Activated T-cell treated with anti-CD3 and anti-CD28 coated beads, Interleukin-2, amount 50 U/mL, for 24 hours (primary cell): ENCODE data around the gene OSBPL10.
A peak's percentile ranks its signal among the peaks of the same experiment; 100 is the strongest.
"Not testable (repeated sequence)": the region's sequence is repeated elsewhere in the genome, so short reads cannot be mapped to it uniquely, and the experiment has no call there.

ENCODE experiments used
- DNase-seq: peaks from one replicate; pipeline ENCODE4 v3.0.0-alpha.2; 2020
- H3K27ac Mint-ChIP-seq: 2 replicates; pipeline ENCODE4 v1.8.0; 2020; ENCODE audit warnings: mild to moderate bottlenecking, mixed read lengths
- H3K27me3 Mint-ChIP-seq: 2 replicates; pipeline ENCODE4 v1.8.0; 2020; ENCODE audit warnings: mixed read lengths
- H3K36me3 Mint-ChIP-seq: 2 replicates; pipeline ENCODE4 v1.8.0; 2020; ENCODE audit warnings: low read depth, mixed read lengths
- H3K4me1 Mint-ChIP-seq: 2 replicates; pipeline ENCODE4 v1.8.0; 2020; ENCODE audit warnings: low read depth, mixed read lengths
- H3K4me3 Mint-ChIP-seq: 2 replicates; pipeline ENCODE4 v1.8.0; 2020; ENCODE audit warnings: mild to moderate bottlenecking, moderate library complexity, mixed read lengths
- H3K9me3 Mint-ChIP-seq: 2 replicates; pipeline ENCODE4 v1.8.0; 2020; ENCODE audit warnings: mixed read lengths

Gene OSBPL10

DNA sequence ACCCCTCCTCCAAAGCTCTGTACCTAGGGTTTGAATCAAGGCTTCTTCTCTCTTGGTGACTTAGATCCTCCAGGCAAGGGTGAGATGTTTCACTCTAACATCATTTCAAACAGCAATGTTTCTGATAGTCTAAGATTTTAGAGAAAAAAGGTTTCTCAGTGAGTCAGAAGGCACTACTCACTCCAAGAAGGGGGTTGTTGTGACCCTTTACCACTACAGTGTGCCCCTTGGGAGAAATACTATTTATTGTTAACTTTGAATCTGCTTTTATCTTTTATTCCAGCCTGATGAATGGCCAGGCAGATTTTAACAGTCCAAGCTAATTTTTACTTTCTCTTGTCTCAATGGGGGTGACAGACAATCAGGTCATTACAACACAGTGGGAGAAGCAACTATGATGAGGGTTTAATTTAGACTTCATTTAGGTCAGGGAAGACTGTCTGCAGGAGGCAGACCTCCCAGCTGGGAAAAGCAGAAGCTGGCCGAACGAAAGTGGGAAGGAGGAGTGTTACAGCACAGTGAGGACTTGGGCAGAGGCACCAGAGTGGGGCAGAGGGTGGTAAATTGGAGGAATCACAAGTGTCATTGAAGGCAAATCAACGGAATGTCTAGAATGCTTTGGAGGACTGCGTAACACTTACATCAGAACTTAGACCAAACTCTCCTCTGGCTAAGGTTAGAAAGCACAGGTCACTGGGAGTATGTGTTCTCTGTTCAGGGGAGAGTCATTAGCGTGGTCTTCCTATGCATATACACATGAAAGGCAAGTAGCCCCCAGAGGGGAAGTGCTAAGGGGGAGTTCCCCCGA lies 21.7 kb upstream of the OSBPL10 start:
- Mint-ChIP-seq H3K27ac (no peak overlapping the region), H3K4me3 (no peak overlapping the region), H3K27me3 (peaks cover 40% of the 10 kb centered on the region), H3K4me1 (peaks cover 10% of the 10 kb centered on the region), H3K9me3 (no peaks in the 10 kb centered on the region), H3K36me3 (no peaks in the 10 kb centered on the region)
- no peak for DNase-seq

- no peaks in the 10 kb centered on the region for H3K36me3 Mint-ChIP-seq
- DNase-seq: no peak
- H3K27ac Mint-ChIP-seq: no peak overlapping the region
- H3K4me1 Mint-ChIP-seq: peaks cover 16% of the 10 kb centered on the region
- no peak overlapping the region for H3K4me3 Mint-ChIP-seq
- no peaks in the 10 kb centered on the region for H3K9me3 Mint-ChIP-seq
- H3K27me3 Mint-ChIP-seq: peaks cover 49% of the 10 kb centered on the region
These were observed 19.8 kb upstream of the OSBPL10 start for GRCh38 chr3:32000877-32001276.

DNA sequence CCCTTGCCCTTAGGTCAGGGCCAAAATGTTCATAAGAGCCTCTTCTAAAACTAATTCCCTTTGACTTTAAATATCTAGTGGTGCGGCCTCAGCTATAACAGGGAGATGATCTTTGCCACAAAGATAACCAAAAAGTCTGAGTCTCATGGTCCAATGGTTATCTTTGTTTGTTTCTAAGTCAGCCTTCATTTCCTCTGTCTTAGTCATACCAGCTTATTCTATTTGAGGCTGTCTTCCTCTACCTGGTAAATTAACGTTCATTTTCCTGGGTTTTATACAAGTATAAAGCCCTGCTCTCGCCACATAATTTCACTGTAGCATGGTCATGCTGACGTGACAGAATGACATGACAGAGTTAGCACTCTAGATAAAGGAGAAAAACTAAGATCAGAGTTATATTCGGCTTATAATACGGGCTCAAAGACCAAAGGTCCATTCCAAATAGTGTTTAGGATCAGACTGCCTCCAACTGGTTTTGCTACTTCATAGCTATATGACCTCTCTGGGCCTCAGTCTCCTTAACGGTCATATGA lies 18.9 kb upstream of the OSBPL10 start:
- Mint-ChIP-seq H3K27me3 (peaks cover 46% of the 10 kb centered on the region), H3K4me1 (peaks cover 18% of the 10 kb centered on the region), H3K36me3 (no peaks in the 10 kb centered on the region), H3K27ac (no peak overlapping the region), H3K9me3 (no peaks in the 10 kb centered on the region), H3K4me3 (no peak overlapping the region)
- DNase-seq: no peak

- Mint-ChIP-seq H3K36me3 (no peaks in the 10 kb centered on the region), H3K9me3 (peaks cover 6% of the 10 kb centered on the region), H3K4me3 (no peak overlapping the region), H3K27me3 (peaks cover 43% of the 10 kb centered on the region), H3K27ac (no peak overlapping the region), H3K4me1 (peaks cover 12% of the 10 kb centered on the region)
- DNase-seq: no peak
These were observed 16.4 kb upstream of the OSBPL10 start for GRCh38 chr3:31997500-31997899.

- no peak overlapping the region for H3K4me3 Mint-ChIP-seq
- peaks cover 8% of the 10 kb centered on the region for H3K9me3 Mint-ChIP-seq
- peaks cover 9% of the 10 kb centered on the region for H3K4me1 Mint-ChIP-seq
- peaks cover 45% of the 10 kb centered on the region for H3K27me3 Mint-ChIP-seq
- DNase-seq: no peak
- H3K27ac Mint-ChIP-seq: no peak overlapping the region
- no peaks in the 10 kb centered on the region for H3K36me3 Mint-ChIP-seq
These were observed 15.1 kb upstream of the OSBPL10 start for GRCh38 chr3:31996195-31996594.

- not testable (repeated sequence) for H3K36me3 Mint-ChIP-seq, H3K27ac Mint-ChIP-seq, H3K4me1 Mint-ChIP-seq, DNase-seq, H3K4me3 Mint-ChIP-seq, H3K9me3 Mint-ChIP-seq
- H3K27me3 Mint-ChIP-seq: peaks cover 40% of the 10 kb centered on the region
These were observed 14.0 kb upstream of the OSBPL10 start for GRCh38 chr3:31995026-31995425.

- Mint-ChIP-seq H3K4me3 (no peak overlapping the region), H3K27me3 (peaks cover 38% of the 10 kb centered on the region), H3K27ac (no peak overlapping the region), H3K36me3 (no peaks in the 10 kb centered on the region), H3K9me3 (peaks cover 10% of the 10 kb centered on the region), H3K4me1 (peaks cover 8% of the 10 kb centered on the region)
- DNase-seq: no peak
These were observed 12.8 kb upstream of the OSBPL10 start for GRCh38 chr3:31993843-31994242.

DNA sequence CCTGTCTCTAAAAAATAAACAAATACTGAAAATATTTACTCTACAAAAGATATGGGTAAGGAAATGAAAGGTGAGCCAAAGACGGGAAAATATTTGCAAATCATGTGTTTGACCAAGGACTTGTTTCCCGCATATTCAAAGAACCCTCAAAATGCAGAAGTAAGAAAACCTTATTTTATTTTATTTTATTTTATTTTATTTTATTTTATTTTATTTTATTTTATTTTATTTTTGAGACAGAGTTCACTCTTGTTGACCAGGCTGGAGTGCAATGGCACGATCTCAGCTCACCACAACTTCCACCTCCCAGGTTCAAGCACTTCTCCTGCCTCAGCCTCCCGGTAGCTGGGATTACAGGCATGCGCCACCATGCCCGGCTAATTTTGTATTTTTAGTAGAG lies 11.9 kb upstream of the OSBPL10 start:
- not testable (repeated sequence) for DNase-seq, H3K9me3 Mint-ChIP-seq, H3K4me3 Mint-ChIP-seq, H3K27ac Mint-ChIP-seq, H3K4me1 Mint-ChIP-seq, H3K36me3 Mint-ChIP-seq
- peaks cover 35% of the 10 kb centered on the region for H3K27me3 Mint-ChIP-seq

DNA sequence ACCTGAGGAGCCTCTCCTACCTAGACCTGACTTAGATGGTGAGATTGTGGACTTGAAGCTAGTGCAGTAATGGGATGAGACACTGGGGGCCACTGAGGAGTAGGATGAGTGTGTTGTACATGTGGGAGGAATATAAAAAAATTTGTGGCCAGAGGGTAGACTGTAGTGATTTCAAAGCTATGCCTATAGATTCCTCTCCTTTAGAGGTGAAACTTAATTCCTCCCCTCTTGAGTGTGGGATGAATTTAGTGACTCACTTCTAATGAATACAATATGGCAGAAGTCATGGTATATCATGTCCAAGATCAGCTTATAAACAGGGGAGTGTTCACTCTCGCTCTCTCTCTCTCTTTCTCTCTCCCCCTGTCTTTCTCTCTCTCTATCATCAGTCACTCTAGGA lies 7.2 kb upstream of the OSBPL10 start:
- no peak for DNase-seq
- Mint-ChIP-seq H3K27me3 (peaks cover 21% of the 10 kb centered on the region), H3K36me3 (no peaks in the 10 kb centered on the region), H3K4me1 (no peaks in the 10 kb centered on the region), H3K4me3 (no peak overlapping the region), H3K9me3 (peaks cover 4% of the 10 kb centered on the region), H3K27ac (no peak overlapping the region)

- peaks cover 6% of the 10 kb centered on the region for H3K4me1 Mint-ChIP-seq
- H3K4me3 Mint-ChIP-seq: no peak overlapping the region
- H3K9me3 Mint-ChIP-seq: no peaks in the 10 kb centered on the region
- no peaks in the 10 kb centered on the region for H3K36me3 Mint-ChIP-seq
- no peak for DNase-seq
- H3K27me3 Mint-ChIP-seq: peaks cover 36% of the 10 kb centered on the region
- no peak overlapping the region for H3K27ac Mint-ChIP-seq
These were observed 4.8 kb upstream of the OSBPL10 start for GRCh38 chr3:31985831-31986230.

DNA sequence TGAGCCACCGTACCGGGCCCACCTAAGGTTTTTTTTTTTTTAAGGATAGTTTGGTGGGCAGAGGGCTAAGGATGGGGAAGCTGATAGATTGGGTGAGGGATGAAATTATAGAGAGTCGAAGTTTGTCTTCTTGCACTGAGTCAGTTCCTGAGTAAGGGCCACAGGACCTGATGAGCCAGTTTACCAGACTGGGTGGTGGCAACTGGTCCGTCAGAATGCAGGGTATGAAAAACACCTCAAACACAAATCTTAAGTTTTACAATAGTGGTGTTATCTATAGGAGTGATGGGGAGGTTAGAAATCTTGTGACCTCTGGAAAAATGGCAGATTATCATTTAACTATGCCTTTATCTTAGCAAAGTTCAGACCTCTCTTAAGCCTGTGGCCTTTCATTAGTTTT lies 3.3 kb upstream of the OSBPL10 start:
- H3K27me3 Mint-ChIP-seq: peaks cover 46% of the 10 kb centered on the region
- no peaks in the 10 kb centered on the region for H3K36me3 Mint-ChIP-seq
- no peak overlapping the region for H3K4me3 Mint-ChIP-seq
- H3K9me3 Mint-ChIP-seq: peaks cover under 1% of the 10 kb centered on the region
- H3K27ac Mint-ChIP-seq: no peak overlapping the region
- DNase-seq: no peak
- peaks cover 15% of the 10 kb centered on the region for H3K4me1 Mint-ChIP-seq

GRCh38 chr3:31980530-31981205 lies 394 bp downstream of the OSBPL10 start:
- DNase-seq: peak; percentile 67
- Mint-ChIP-seq H3K27ac (peak overlapping the region; percentile 51), H3K36me3 (no peaks in the 10 kb centered on the region), H3K4me3 (peak overlapping the region; percentile 75), H3K9me3 (peaks cover 4% of the 10 kb centered on the region), H3K27me3 (peaks cover 74% of the 10 kb centered on the region), H3K4me1 (peaks cover 30% of the 10 kb centered on the region)

DNA sequence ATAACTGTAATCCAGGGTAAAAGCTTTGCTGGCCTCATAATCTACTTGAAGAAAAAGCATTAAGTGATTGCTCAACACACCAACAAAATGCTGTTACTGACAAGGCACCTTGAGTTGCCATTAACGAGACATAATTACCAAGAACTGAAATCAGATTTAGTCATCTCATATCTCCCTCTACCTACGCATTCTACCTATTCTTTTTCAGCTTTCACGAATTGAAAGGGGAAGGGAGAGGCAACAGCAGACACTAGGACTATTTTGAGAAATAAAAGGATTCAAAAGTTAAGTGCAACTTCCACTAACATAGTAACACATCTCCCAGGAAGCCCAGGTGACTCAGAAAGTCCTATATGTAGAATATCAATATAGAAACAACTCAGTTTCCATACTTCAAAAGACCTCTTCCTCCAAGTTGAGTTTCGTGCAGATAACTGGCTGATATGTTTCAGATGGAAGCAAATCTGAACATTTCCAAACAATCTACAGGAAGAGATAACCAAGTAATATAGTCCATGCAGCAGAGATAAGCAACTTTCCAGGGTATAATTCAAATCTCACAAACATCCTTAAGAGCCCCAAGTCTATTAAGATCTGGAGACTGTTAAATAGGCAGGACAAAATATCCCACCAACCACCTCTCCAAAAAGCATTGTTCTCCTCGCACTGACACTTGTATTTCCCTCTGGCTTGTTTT lies 1.9 kb downstream of the OSBPL10 start:
- H3K4me3 Mint-ChIP-seq: peak overlapping the region; percentile 68

DNA sequence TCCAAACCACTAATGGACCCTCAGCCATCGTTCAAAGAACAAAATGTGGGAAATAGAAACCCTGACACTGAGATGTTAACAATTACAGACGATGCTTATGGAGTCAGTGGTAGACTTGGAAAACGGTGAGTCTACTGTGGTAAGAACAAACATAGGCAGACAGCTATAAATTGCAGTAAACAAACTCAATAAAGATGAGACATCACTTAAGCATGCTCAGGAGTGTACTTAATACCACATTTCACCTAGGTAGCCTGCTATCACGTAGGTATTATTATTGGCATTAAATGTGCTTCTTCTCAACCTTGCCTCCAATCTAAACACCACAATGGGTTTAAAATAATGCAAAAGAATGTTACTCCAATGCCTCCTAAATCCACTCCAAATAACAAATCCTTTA lies 2.5 kb downstream of the OSBPL10 start:
- Mint-ChIP-seq H3K27me3 (peaks cover 86% of the 10 kb centered on the region), H3K9me3 (peaks cover 4% of the 10 kb centered on the region), H3K27ac (peak overlapping the region; percentile 79), H3K4me1 (peaks cover 30% of the 10 kb centered on the region), H3K36me3 (no peaks in the 10 kb centered on the region), H3K4me3 (peak overlapping the region; percentile 19)
- DNase-seq: no peak

More for the DNA sequence above, 1.9 kb downstream of the OSBPL10 start:
- H3K4me1 Mint-ChIP-seq: peaks cover 30% of the 10 kb centered on the region
- DNase-seq: no peak
- H3K9me3 Mint-ChIP-seq: peaks cover 4% of the 10 kb centered on the region
- H3K27ac Mint-ChIP-seq: peak overlapping the region; percentile 79
- H3K36me3 Mint-ChIP-seq: no peaks in the 10 kb centered on the region
- H3K27me3 Mint-ChIP-seq: peaks cover 84% of the 10 kb centered on the region
